Uterus (tissue), 2 donors: ENCODE measurements around the gene MRPL33.

Source experiments
- POLR2A ChIP-seq, 2 donors: fragments of 450-650 bp; IDR thresholded peaks; one replicate each; pipeline ENCODE4 v1.6.1; 2016; ENCODE audit warnings: antibody characterized with exemption in 2 of 2, mild to moderate bottlenecking in 1 of 2, moderate library complexity in 1 of 2
- TF ChIP-seq, protein P1 (sequence below), 4 experiments: fragments of 200-600 bp in 2 of 4; fragments of 450-650 bp in 2 of 4; sonication (generic) in 2 of 4; IDR thresholded peaks; one replicate each; pipeline ENCODE4 v1.5.1; 2016 to 2019; ENCODE audit warnings: antibody characterized with exemption in 4 of 4, mild to moderate bottlenecking in 2 of 4, moderate library complexity in 1 of 4

DNA sequence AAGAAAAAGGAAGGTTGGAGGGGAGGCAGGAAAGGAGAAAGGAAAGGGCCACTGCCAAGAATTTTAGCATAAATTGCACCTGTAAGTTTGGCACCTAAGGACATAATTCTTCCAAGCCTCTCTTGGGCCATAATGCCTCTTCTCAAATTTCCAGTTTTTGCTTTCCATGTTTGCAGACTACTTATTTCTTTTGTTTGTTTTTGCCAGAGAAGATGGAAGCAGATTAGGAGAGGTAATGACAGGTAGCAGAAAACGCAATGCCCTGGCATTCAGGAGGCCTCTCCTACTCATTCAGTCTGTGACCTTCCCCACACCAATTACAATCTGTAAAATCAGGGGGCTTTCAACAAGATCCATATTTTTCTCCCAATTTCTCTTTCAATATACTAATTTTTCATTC, 56.8 kb downstream of the MRPL33 start:
- TF ChIP-seq, protein P1, sequence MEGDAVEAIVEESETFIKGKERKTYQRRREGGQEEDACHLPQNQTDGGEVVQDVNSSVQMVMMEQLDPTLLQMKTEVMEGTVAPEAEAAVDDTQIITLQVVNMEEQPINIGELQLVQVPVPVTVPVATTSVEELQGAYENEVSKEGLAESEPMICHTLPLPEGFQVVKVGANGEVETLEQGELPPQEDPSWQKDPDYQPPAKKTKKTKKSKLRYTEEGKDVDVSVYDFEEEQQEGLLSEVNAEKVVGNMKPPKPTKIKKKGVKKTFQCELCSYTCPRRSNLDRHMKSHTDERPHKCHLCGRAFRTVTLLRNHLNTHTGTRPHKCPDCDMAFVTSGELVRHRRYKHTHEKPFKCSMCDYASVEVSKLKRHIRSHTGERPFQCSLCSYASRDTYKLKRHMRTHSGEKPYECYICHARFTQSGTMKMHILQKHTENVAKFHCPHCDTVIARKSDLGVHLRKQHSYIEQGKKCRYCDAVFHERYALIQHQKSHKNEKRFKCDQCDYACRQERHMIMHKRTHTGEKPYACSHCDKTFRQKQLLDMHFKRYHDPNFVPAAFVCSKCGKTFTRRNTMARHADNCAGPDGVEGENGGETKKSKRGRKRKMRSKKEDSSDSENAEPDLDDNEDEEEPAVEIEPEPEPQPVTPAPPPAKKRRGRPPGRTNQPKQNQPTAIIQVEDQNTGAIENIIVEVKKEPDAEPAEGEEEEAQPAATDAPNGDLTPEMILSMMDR (IDR thresholded peaks at IDR 0.05) = no peak
- TF ChIP-seq POLR2A (IDR thresholded peaks at IDR 0.05) = no peak
